Activated naive CD4-positive, alpha-beta T cell treated with anti-CD3 and anti-CD28 coated beads for 36 hours (primary cell): ENCODE results near the gene DHX9. TPM values are rescaled to one million over a fixed set of nuclear protein-coding genes. Genes with fewer than 3 reads are reported as not detected.
"Not testable (repeated sequence)": the region's sequence is repeated elsewhere in the genome, so short reads cannot be mapped to it uniquely, and the experiment has no call there.

Experiments
- CTCF ChIA-PET: fragments of 350-600 bp; sonication (Branson Sonifier 250); formaldehyde crosslinking; loops from one replicate; lab custom pipeline; 2021; ENCODE audit warnings: antibody characterized with exemption; lab: Charles Lee
- DNase-seq: peaks from one replicate; pipeline ENCODE4 v3.0.0-alpha.2; 2020
- H3K27ac Mint-ChIP-seq: one replicate; pipeline ENCODE4 v1.8.0; 2021; ENCODE audit warnings: mild to moderate bottlenecking, mixed read lengths
- H3K27me3 Mint-ChIP-seq: one replicate; pipeline ENCODE4 v1.8.0; 2021; ENCODE audit warnings: low read depth, mixed read lengths
- H3K36me3 Mint-ChIP-seq: one replicate; pipeline ENCODE4 v1.8.0; 2021; ENCODE audit warnings: low read depth, mixed read lengths
- H3K4me1 Mint-ChIP-seq: one replicate; pipeline ENCODE4 v1.8.0; 2021; ENCODE audit warnings: low read depth, mixed read lengths
- H3K4me3 Mint-ChIP-seq: one replicate; pipeline ENCODE4 v1.8.0; 2021; ENCODE audit warnings: mild to moderate bottlenecking, moderate library complexity, mixed read lengths
- H3K9me3 Mint-ChIP-seq: one replicate; pipeline ENCODE4 v1.8.0; 2021; ENCODE audit warnings: mixed read lengths
- intact Hi-C: fragments of 100-400 bp; cut with micrococcal nuclease; formaldehyde crosslinking; loops from one replicate; pipeline ENCODE4 v1.15.1; 2023
- total RNA-seq, 2 experiments: library from RNA; stranded (reverse); gene quantifications; one replicate each; pipeline ENCODE4 v1.2.3, GENCODE V29; 2021

Gene DHX9
- total RNA-seq, 2 experiments from 2014 or later = 194 TPM

DNA sequence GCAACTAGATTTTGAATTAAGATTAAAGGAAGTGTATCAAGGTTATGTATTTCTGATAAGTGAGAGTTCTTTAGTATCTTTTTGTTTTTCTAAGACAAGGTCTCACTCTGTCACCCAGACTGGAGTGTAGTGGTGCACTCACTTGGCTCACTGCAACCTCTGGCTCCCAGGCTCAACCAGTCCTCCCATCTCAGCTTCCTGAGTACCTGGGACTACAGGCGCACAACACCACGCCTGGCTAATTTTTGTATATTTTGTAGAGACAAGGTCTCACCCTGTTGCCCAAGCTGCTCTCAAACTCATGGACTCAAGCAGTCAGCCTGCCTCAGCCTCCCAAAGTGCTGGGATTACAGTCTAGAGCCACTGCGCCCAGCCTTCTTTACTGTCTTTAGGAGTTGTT lies 33.7 kb downstream of the DHX9 start:
- intact Hi-C loops = no loop called here
- no peaks in the 10 kb centered on the region for H3K27me3 Mint-ChIP-seq
- CTCF ChIA-PET = no interaction called here

GRCh38 chr1:182875889-182876288 lies 36.7 kb downstream of the DHX9 start:
- H3K36me3 Mint-ChIP-seq = peaks cover 77% of the 10 kb centered on the region
- H3K4me1 Mint-ChIP-seq = peaks cover 32% of the 10 kb centered on the region
- no peak for DNase-seq
- H3K4me3 Mint-ChIP-seq = no peak overlapping the region
- H3K9me3 Mint-ChIP-seq = no peaks in the 10 kb centered on the region
- intact Hi-C loops = loop anchor here (5.0 kb wide), 1 partner anchor 34 kb away; no protein-coding TSS in a partner anchor
- no peaks in the 10 kb centered on the region for H3K27me3 Mint-ChIP-seq
- CTCF ChIA-PET = interaction anchor here (1.0 to 1.7 kb wide), 3 partner anchors 14 to 279 kb away, joined by 3 to 4 read pairs (median 3); no protein-coding TSS in a partner anchor
- peak overlapping the region; percentile 38 for H3K27ac Mint-ChIP-seq

More for the DNA sequence above, 33.7 kb downstream of the DHX9 start:
- no peak overlapping the region for H3K4me3 Mint-ChIP-seq
- H3K4me1 Mint-ChIP-seq = peaks cover 31% of the 10 kb centered on the region
- no peaks in the 10 kb centered on the region for H3K9me3 Mint-ChIP-seq
- no peak overlapping the region for H3K27ac Mint-ChIP-seq
- peaks cover 64% of the 10 kb centered on the region for H3K36me3 Mint-ChIP-seq
- DNase-seq = no peak

DNA sequence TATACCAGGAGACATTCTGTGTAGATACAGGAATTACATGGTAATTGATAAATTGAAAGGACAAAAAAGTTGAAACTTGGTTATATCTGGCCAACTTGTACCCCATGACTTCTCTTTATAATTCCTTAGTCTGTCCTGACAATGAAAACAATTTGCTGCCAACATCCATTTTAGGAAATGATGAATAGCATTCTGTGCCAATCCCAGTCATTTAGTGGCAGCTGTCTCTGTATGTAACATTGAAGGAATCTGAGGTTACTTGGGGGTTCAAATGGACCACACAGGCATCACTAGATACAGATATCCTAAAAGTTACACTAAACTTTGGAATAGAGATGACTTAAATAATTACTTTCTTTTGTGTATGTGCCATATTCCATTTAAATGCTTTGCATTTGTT lies 38.2 kb downstream of the DHX9 start:
- Mint-ChIP-seq H3K27ac (peak overlapping the region; percentile 21), H3K4me1 (peaks cover 29% of the 10 kb centered on the region), H3K4me3 (no peak overlapping the region), H3K27me3 (no peaks in the 10 kb centered on the region), H3K36me3 (peaks cover 81% of the 10 kb centered on the region), H3K9me3 (no peaks in the 10 kb centered on the region)
- intact Hi-C loops = loop anchor here (5.0 kb wide), 1 partner anchor 35 kb away; no protein-coding TSS in a partner anchor
- CTCF ChIA-PET = no interaction called here
- DNase-seq = no peak

DNA sequence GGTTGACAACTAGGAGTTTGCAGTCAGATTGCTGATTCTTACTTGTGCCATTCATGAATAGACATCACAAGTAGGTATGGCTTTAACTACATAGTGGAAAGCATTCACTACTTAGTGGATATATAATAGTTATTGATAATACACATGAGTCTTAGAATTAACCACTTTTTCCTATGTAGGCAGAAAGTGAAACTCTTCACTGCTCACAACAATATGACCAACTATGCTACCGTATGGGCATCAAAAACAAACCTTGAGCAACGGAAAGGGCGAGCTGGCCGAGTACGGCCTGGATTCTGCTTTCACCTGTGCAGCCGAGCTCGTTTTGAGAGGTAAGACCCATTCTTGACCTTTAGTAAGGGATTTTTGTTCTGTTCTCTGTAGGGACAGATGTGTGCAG lies 38.7 kb downstream of the DHX9 start:
- peak overlapping the region; percentile 50 for H3K27ac Mint-ChIP-seq

GRCh38 chr1:182884872-182885271 lies 45.7 kb downstream of the DHX9 start:
- Mint-ChIP-seq H3K27ac (no peak overlapping the region), H3K4me1 (peaks cover 15% of the 10 kb centered on the region)
- intact Hi-C loops = no loop called here

More for the DNA sequence above, 38.7 kb downstream of the DHX9 start:
- peaks cover 28% of the 10 kb centered on the region for H3K4me1 Mint-ChIP-seq
- no peaks in the 10 kb centered on the region for H3K9me3 Mint-ChIP-seq
- DNase-seq = no peak
- H3K4me3 Mint-ChIP-seq = no peak overlapping the region
- H3K36me3 Mint-ChIP-seq = peaks cover 82% of the 10 kb centered on the region
- CTCF ChIA-PET = no interaction called here
- no peaks in the 10 kb centered on the region for H3K27me3 Mint-ChIP-seq
- intact Hi-C loops = loop anchor here (5.0 kb wide), 1 partner anchor 36 kb away; no protein-coding TSS in a partner anchor

DNA sequence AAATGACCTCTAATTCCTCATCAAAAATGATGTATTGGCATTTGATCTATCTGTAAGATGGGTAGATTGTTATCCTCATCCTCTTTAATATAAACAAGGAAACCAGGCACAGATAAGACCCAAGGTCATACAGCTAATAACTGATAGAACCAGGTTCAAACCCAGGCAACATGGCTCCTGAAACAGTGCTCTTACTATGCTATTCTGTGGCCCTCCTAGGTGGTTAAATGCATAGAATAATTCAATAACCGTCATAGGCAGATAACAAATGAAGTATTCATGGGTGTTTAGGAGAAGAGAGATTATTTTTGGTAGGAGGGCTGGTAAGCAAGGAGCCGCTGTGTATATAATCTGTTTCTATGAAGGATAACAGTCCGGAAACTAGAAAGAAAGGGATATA lies 46.4 kb downstream of the DHX9 start:
- H3K9me3 Mint-ChIP-seq = no peaks in the 10 kb centered on the region
- H3K36me3 Mint-ChIP-seq = peaks cover 81% of the 10 kb centered on the region
- H3K27me3 Mint-ChIP-seq = no peaks in the 10 kb centered on the region
- peak overlapping the region; percentile 42 for H3K27ac Mint-ChIP-seq
- CTCF ChIA-PET = no interaction called here
- no peak overlapping the region for H3K4me3 Mint-ChIP-seq
- DNase-seq = no peak
- intact Hi-C loops = no loop called here
- peaks cover 16% of the 10 kb centered on the region for H3K4me1 Mint-ChIP-seq

More at GRCh38 chr1:182884872-182885271, 45.7 kb downstream of the DHX9 start:
- Mint-ChIP-seq H3K4me3 (no peak overlapping the region), H3K9me3 (no peaks in the 10 kb centered on the region), H3K27me3 (no peaks in the 10 kb centered on the region), H3K36me3 (peaks cover 80% of the 10 kb centered on the region)
- no peak for DNase-seq
- CTCF ChIA-PET = no interaction called here

DNA sequence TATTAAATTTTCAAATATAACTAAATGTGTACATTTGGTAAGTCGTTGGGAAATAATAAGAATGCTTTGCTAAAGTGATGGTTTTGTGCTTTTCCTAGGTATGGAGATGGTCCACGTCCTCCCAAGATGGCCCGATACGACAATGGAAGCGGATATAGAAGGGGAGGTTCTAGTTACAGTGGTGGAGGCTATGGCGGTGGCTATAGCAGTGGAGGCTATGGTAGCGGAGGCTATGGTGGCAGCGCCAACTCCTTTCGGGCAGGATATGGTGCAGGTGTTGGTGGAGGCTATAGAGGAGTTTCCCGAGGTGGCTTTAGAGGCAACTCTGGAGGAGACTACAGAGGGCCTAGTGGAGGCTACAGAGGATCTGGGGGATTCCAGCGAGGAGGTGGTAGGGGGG lies 47.8 kb downstream of the DHX9 start:
- intact Hi-C loops = no loop called here
- H3K27me3 Mint-ChIP-seq = no peaks in the 10 kb centered on the region

DNA sequence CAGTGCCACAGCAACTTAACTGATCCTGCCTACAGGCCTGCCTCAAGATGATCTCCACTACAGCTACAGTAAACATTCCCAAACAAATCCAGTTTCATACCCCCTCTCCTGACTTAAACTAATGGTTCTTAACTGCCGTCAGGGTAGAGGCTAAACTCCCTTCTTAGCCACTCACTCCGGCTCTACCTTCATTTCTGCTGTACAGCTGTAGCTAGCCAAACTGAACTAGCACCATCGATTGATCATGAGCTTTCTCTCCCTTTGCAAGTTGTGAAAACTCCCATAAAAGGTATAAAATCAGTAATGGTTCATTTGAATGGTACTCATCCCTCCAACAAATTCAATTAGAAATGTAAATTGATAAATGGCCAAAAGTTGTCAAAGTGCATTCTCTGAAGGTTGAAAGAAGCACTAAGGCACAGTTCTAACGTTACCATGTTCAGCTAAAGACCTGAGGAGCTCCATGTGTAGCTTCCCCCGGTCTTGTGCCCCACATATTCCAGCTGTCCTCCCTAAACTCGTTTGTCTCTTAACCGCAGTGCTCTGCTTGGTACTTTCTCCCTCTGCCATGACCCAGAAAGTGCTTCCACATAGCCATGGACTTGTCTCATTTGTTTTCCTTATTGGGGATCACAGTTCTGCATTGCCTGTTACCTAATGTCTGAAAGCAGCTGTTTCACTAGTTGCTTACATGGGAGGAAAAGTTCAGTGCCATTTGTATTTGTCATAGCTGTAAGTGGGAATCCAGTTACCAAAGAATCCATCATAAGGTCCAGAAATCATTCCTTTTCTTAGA lies 49.8 kb downstream of the DHX9 start:
- peak overlapping the region; percentile 27 for H3K27ac Mint-ChIP-seq
- no peaks in the 10 kb centered on the region for H3K27me3 Mint-ChIP-seq
- no peak for DNase-seq
- H3K4me3 Mint-ChIP-seq = no peak overlapping the region
- H3K36me3 Mint-ChIP-seq = peaks cover 59% of the 10 kb centered on the region
- H3K4me1 Mint-ChIP-seq = peaks cover 16% of the 10 kb centered on the region
- intact Hi-C loops = no loop called here
- CTCF ChIA-PET = interaction anchor here (0.6 to 1.3 kb wide), 4 partner anchors 13 to 765 kb away, joined by 3 to 4 read pairs (median 3); no protein-coding TSS in a partner anchor
- no peaks in the 10 kb centered on the region for H3K9me3 Mint-ChIP-seq

More for the DNA sequence above, 47.8 kb downstream of the DHX9 start:
- CTCF ChIA-PET = no interaction called here
- Mint-ChIP-seq H3K36me3 (peaks cover 72% of the 10 kb centered on the region), H3K4me1 (peaks cover 16% of the 10 kb centered on the region), H3K27ac (no peak overlapping the region), H3K9me3 (no peaks in the 10 kb centered on the region), H3K4me3 (no peak overlapping the region)
- DNase-seq = no peak

DNA sequence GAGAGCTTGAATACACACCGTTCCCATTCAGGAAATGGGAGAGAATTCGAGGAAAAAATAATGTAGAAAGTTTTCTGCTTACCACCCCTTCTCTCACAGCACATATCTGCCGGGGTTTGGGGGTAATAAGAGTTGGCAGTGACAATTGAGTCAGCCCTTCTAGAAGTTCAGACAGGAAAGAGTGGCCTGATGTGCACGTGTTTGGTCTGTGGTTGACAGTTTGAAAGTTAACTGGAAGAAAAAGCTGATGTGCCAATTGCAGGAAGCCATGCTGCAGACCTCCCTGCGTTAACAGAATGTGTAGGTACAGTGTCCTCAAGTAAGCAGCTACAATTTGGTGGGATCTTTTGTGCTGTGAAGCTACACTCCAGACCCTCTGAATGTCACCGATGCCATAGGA lies 50.9 kb downstream of the DHX9 start:
- peak; percentile 42 for DNase-seq
- peaks cover 52% of the 10 kb centered on the region for H3K36me3 Mint-ChIP-seq
- CTCF ChIA-PET = interaction anchor here (0.6 to 1.3 kb wide), 2 partner anchors 14 to 23 kb away, joined by 3 to 4 read pairs; no protein-coding TSS in a partner anchor
- peaks cover 16% of the 10 kb centered on the region for H3K4me1 Mint-ChIP-seq
- H3K9me3 Mint-ChIP-seq = no peaks in the 10 kb centered on the region
- intact Hi-C loops = no loop called here
- peak overlapping the region; percentile 31 for H3K27ac Mint-ChIP-seq
- H3K27me3 Mint-ChIP-seq = peaks cover 3% of the 10 kb centered on the region
- no peak overlapping the region for H3K4me3 Mint-ChIP-seq

- Mint-ChIP-seq H3K27me3 (peaks cover 3% of the 10 kb centered on the region), H3K27ac (no peak overlapping the region), H3K4me3 (no peak overlapping the region), H3K4me1 (peaks cover 14% of the 10 kb centered on the region), H3K9me3 (peaks cover 3% of the 10 kb centered on the region), H3K36me3 (peaks cover 44% of the 10 kb centered on the region)
- no peak for DNase-seq
- CTCF ChIA-PET = interaction anchor here (0.6 kb wide), 1 partner anchor 22 kb away, joined by 3 read pairs; no protein-coding TSS in a partner anchor
- intact Hi-C loops = no loop called here
Observed at GRCh38 chr1:182890927-182891610, 51.9 kb downstream of the DHX9 start.

DNA sequence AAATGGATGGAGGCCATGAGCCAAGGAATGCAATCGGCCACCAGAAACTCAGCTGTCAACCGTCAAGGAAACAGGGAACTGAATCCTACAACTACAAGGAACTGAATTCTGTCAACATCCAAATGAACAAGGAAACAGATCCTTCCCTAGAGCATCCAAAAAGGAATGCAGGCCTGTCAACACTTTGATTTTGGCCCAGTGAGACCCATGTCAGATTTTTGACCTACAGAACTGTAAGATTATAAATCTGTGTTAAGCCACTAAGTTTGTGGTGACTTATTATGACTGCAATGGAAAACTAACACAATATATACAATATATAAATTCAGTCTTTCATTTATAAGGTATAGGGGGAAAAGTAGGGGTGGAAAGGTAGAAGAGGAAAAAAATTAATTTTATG lies 58.5 kb downstream of the DHX9 start:
- intact Hi-C loops = no loop called here
- H3K4me1 Mint-ChIP-seq = no peaks in the 10 kb centered on the region
- H3K36me3 Mint-ChIP-seq = no peaks in the 10 kb centered on the region
- DNase-seq = no peak
- peaks cover 3% of the 10 kb centered on the region for H3K9me3 Mint-ChIP-seq
- H3K4me3 Mint-ChIP-seq = no peak overlapping the region
- peaks cover 3% of the 10 kb centered on the region for H3K27me3 Mint-ChIP-seq
- H3K27ac Mint-ChIP-seq = no peak overlapping the region
- CTCF ChIA-PET = no interaction called here

- DNase-seq, intact Hi-C loops, H3K36me3 Mint-ChIP-seq, CTCF ChIA-PET, H3K4me1 Mint-ChIP-seq, H3K27me3 Mint-ChIP-seq, H3K27ac Mint-ChIP-seq, H3K9me3 Mint-ChIP-seq, H3K4me3 Mint-ChIP-seq: not testable (repeated sequence)
Observed at GRCh38 chr1:182901946-182902345, 62.8 kb downstream of the DHX9 start.
